Measurements from ENCODE around the gene MYADM.

Gene MYADM

DNA sequence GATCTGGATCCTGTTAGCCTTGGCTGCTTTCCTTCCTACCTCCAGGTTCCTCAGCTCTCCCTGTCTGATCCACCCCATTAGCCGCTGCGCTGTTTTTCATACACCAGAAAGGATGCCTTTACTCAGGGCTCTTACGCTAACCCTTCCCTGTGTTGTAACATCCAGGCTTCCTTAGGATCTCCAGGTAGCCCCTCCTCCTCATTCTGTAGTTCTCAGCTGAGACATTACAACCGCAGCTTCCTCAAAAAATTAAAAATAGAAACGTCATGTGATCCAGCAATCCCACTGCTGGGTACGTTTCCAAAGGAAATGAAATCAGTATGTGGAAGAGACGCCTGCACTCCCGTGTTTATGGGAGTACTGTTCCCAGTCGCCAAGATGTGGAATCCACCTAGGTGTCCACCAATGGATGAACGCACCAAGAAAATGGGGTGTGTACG is 18.4 kb upstream of the MYADM start:
- DNase-seq (ENCODE audit: extremely low read depth, insufficient read length) = no peak
- H3K4me3 ChIP-seq (replicated peaks; ENCODE audit: low read depth, low read length) = no peak overlapping the region
- TF ChIP-seq CTCF (IDR thresholded peaks at IDR 0.05; ENCODE audit: insufficient read depth, low read length, poor library complexity, severe bottlenecking) = no peak
- no peaks in the 10 kb centered on the region for H3K36me3 ChIP-seq (ENCODE audit: control insufficient read depth, insufficient read depth, low read length)
- H3K27me3 ChIP-seq (replicated peaks; ENCODE audit: control insufficient read depth, insufficient read depth, low read length) = no peaks in the 10 kb centered on the region

- TF ChIP-seq CTCF (IDR thresholded peaks at IDR 0.05; ENCODE audit: insufficient read depth, low read length, poor library complexity, severe bottlenecking) = no peak
These were observed 14.0 kb upstream of the MYADM start for GRCh38 chr19:53853707-53854106.

GRCh38 chr19:53864308-53864836 is 3.3 kb upstream of the MYADM start:
- Histone ChIP-seq H3K4me3 (replicated peaks; ENCODE audit: low read depth, low read length) (no peak overlapping the region), H3K36me3 (ENCODE audit: control insufficient read depth, insufficient read depth, low read length) (no peaks in the 10 kb centered on the region), H3K27me3 (replicated peaks; ENCODE audit: control insufficient read depth, insufficient read depth, low read length) (no peaks in the 10 kb centered on the region)
- no peak for TF ChIP-seq CTCF (IDR thresholded peaks at IDR 0.05; ENCODE audit: insufficient read depth, low read length, poor library complexity, severe bottlenecking)
- no peak for DNase-seq (ENCODE audit: extremely low read depth, insufficient read length)

More at GRCh38 chr19:53853707-53854106, 14.0 kb upstream of the MYADM start:
- no peak overlapping the region for H3K4me3 ChIP-seq (replicated peaks; ENCODE audit: low read depth, low read length)
- DNase-seq (ENCODE audit: extremely low read depth, insufficient read length) = no peak
- no peaks in the 10 kb centered on the region for H3K27me3 ChIP-seq (replicated peaks; ENCODE audit: control insufficient read depth, insufficient read depth, low read length)
- H3K36me3 ChIP-seq (ENCODE audit: control insufficient read depth, insufficient read depth, low read length) = no peaks in the 10 kb centered on the region

DNA sequence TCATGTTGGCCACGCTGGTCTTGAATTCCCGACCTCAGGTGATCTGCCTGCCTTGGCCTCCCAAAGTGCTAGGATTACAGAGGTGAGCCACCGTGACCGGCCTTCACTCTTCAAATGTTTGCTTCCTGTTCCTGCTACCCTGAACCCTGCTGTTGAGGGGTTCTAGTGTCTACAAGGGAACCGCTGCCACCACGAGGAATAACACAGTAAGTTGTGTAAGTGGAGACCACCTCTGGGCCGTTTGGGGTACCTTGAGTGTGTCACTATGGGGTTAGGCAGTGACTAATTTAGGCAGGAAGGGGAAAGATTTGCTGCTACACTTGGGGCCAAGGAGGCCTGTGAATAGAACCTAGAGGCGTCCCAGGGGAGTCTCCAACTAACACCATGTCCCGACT is 2.2 kb upstream of the MYADM start:
- no peaks in the 10 kb centered on the region for H3K27me3 ChIP-seq (replicated peaks; ENCODE audit: control insufficient read depth, insufficient read depth, low read length)
- no peak overlapping the region; the same call in 1 of the 2 replicates for H3K4me3 ChIP-seq (replicated peaks; ENCODE audit: low read depth, low read length)
- DNase-seq (ENCODE audit: extremely low read depth, insufficient read length) = no peak
- TF ChIP-seq CTCF (IDR thresholded peaks at IDR 0.05; ENCODE audit: insufficient read depth, low read length, poor library complexity, severe bottlenecking) = no peak
- H3K36me3 ChIP-seq (ENCODE audit: control insufficient read depth, insufficient read depth, low read length) = no peaks in the 10 kb centered on the region

DNA sequence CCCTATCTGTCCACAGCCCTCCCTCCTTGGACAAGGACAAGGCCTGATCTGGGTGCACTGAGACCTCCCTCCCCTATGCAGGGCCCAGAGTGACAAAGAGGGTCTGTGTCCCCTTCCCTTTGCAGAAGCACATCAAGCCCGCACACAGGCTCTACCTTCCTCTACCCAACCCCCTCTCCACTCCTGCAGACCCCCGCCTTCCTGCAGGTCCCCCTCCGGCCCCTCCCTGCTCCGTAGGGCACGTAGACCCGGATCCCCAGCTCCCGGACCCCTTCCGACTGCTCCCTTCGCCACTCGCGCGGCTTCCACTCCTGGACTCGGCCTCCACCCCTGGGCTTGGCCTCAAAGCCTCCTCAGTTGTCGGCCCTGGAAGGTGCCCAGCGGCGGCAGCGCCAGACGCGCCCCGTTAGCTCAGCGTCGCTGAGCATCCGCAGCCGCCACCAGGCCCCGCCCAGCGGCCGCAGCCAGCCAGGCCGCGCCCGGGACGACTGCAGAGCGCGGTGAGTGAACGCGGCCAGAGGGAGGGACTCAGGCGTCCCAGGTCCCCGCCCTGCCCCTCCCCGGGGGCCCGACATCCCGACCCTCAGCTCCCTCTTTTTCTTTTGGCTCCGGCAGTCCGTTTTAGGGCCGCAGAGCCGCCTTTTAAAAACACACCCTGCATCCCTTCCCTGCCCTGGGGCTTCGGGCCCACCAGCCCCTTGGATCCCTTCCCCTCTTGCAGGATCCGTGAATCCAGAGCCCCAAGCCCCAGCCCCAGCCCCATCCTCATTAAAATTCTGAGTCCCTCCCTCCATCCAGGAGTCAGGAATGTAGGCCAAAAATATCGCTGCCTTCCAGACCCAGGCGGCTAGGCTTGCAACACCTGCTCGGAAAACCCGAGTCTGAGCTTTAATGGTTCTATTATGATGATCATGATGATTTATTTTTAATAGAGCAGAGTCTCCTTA is 1.5 kb upstream of the MYADM start:
- no peak for TF ChIP-seq CTCF (IDR thresholded peaks at IDR 0.05; ENCODE audit: insufficient read depth, low read length, poor library complexity, severe bottlenecking)
- peak overlapping the region; percentile 40 for H3K4me3 ChIP-seq (replicated peaks; ENCODE audit: low read depth, low read length)
- peak; percentile 80 for DNase-seq (ENCODE audit: extremely low read depth, insufficient read length)
- H3K36me3 ChIP-seq (ENCODE audit: control insufficient read depth, insufficient read depth, low read length) = no peaks in the 10 kb centered on the region
- H3K27me3 ChIP-seq (replicated peaks; ENCODE audit: control insufficient read depth, insufficient read depth, low read length) = no peaks in the 10 kb centered on the region

Data from GM06990 (cell line).